ENCODE results near the gene PRDM10.

Gene PRDM10

DNA sequence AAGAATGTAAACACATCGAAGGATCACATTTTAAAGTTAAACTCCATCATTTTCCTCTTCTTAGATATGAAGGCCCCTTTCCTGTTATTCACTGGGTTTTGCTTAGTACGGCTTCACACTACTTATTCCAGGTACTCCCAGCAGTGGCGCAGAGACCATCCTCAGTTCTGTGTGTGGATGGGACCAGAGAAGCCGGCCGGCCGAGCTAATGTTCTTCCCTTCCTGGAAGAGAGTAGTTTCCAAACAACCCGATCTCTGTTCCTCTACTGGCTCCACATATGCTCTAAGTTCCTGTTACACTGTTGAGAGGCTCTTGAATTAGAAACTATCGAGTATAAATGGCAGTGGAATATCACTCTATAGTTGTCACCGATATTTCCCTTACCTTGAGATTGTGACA lies 106.6 kb downstream of the PRDM10 start:
- Histone ChIP-seq H3K27me3 (ENCODE audit: insufficient read depth, low read depth, severe bottlenecking) (no peaks in the 10 kb centered on the region), H3K4me3 (ENCODE audit: low read depth, low read length) (no peak overlapping the region), H3K27ac (peak overlapping the region; percentile 57; the same call in 1 of the 2 replicates), H3K36me3 (peaks cover 25% of the 10 kb centered on the region), H3K9me3 (ENCODE audit: severe bottlenecking) (no peaks in the 10 kb centered on the region)
- TF ChIP-seq, protein P1, sequence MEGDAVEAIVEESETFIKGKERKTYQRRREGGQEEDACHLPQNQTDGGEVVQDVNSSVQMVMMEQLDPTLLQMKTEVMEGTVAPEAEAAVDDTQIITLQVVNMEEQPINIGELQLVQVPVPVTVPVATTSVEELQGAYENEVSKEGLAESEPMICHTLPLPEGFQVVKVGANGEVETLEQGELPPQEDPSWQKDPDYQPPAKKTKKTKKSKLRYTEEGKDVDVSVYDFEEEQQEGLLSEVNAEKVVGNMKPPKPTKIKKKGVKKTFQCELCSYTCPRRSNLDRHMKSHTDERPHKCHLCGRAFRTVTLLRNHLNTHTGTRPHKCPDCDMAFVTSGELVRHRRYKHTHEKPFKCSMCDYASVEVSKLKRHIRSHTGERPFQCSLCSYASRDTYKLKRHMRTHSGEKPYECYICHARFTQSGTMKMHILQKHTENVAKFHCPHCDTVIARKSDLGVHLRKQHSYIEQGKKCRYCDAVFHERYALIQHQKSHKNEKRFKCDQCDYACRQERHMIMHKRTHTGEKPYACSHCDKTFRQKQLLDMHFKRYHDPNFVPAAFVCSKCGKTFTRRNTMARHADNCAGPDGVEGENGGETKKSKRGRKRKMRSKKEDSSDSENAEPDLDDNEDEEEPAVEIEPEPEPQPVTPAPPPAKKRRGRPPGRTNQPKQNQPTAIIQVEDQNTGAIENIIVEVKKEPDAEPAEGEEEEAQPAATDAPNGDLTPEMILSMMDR (IDR thresholded peaks at IDR 0.05; ENCODE audit: low read depth, low read length): no peak
- DNase-seq: no peak

DNA sequence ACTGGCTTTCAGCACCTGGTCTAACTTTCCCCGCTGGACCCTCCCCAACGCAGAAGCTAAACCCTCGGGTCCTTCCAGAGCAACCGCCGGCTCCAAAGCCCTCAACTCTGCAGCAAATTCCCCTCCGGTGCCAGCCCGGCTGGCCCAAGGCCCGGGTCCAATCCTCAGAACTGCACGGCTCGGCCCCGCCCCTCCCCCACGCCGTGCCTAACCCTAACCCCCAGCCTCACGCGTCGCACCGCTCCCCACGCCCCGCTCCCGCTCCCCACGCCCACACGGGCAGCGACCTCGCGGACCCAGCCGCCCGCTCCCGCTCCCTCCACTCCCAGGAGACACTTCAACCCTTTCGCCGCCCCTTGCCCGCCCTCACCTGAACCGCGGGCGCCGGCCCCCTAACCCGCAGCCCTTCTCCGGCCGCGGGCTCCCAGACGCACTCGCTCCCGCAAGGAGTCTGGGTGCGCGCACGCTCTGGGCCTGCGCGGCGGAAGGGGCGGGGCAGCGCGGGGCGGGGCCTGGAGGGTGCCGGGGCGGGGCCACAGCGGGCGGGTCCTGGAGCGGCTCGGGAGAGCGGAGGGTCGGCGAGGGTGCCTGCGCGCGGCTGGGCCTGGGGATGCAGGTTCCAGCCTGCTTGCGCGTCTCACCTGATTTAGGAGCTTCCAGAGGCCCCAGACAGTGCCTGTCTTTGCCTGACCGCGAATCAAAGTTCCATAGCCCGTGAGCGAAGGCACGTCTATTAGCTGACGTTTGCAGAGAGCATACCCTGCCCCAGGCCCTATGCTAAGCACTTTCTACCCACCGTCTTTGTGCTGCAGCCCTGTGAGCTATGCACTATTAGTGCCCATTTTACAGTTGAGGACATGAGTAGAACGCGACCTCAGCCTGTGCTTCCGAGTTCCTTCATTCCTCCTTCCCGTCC lies 107.3 kb downstream of the PRDM10 start, which contains the start of gene NFRKB:
NFRKB (minus strand) TSS at position 453 of the 916 bp plus-strand sequence. CDS start 2,729 bp downstream, outside the sequence.
- Histone ChIP-seq H3K27me3 (ENCODE audit: insufficient read depth, low read depth, severe bottlenecking) (no peaks in the 10 kb centered on the region), H3K27ac (peak within 1 kb of the TSS; percentile 81), H3K36me3 (peaks cover 32% of the 10 kb centered on the region), H3K9me3 (ENCODE audit: severe bottlenecking) (no peaks in the 10 kb centered on the region), H3K4me3 (ENCODE audit: low read depth, low read length) (peak within 1 kb of the TSS; percentile 82)
- DNase-seq: peak; percentile 89
- TF ChIP-seq, protein P1 (IDR thresholded peaks at IDR 0.05; ENCODE audit: low read depth, low read length): 0 out of 2 replicates have a peak, but pooled peaks have one; percentile 17

DNA sequence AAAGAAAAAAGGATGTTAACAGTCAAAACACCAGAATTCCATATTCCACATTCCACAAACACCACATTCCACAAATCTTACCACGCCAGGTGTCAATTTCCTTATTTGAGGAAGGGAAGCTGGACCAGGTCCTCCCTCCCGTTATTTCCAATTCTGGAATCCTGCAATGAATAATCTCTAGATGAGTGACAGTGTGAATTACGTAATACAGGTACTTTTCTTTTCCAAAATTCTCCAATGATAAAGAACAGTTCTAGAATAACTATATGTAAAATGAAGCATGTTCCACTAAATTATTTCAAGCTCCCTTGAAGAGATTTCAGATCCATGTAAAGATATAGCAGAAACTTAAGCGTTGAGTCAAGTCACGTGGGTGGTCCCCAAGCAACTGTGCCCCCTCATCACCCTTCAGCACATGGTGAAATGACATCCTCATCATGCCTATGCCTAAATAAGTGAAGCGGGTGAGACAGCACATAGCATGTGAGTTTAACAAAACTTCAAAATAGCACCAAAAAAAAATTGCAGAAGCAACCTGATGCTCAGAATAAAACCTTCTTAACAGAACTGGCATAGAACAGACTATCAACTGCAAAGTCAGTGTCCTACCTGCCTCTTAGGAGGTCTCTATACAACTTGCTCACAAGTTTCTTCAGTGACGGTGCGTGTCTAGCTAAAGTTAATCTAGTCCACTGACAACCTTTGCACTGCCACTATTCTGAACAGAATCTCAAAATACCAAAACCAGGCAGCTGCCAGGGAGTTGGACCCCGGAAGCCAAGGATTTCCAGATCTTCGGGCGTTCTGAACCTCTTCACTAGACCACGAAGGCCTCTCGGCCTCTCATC lies 108.1 kb downstream of the PRDM10 start:
- Histone ChIP-seq H3K4me3 (ENCODE audit: low read depth, low read length) (peak overlapping the region; percentile 82), H3K36me3 (peaks cover 37% of the 10 kb centered on the region), H3K27ac (peak overlapping the region; percentile 81), H3K27me3 (ENCODE audit: insufficient read depth, low read depth, severe bottlenecking) (no peaks in the 10 kb centered on the region), H3K9me3 (ENCODE audit: severe bottlenecking) (no peaks in the 10 kb centered on the region)
- TF ChIP-seq, protein P1 (IDR thresholded peaks at IDR 0.05; ENCODE audit: low read depth, low read length): no peak
- no peak for DNase-seq

DNA sequence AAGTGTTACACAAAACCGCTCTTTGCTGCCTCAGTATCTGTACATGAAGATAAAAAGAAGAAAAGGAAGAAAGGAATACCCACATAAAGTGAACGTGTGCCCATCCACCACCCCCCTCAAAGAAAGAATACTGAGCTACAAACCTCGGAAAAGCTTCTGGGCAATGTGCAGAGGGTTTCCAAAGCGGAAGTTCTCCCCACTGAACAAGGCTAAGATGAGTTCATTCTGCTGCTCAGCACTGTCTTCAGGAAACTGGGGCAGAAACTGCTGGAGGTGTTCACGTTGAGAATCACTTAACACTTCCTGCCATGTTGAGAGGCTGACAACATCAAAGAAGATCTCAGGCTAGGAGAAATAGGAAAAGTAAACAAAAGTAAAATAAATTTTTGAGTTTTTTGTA lies 114.2 kb downstream of the PRDM10 start:
- TF ChIP-seq, protein P1 (IDR thresholded peaks at IDR 0.05; ENCODE audit: low read depth, low read length): no peak
- Histone ChIP-seq H3K9me3 (ENCODE audit: severe bottlenecking) (no peaks in the 10 kb centered on the region), H3K4me3 (ENCODE audit: low read depth, low read length) (no peak overlapping the region), H3K27me3 (ENCODE audit: insufficient read depth, low read depth, severe bottlenecking) (no peaks in the 10 kb centered on the region), H3K27ac (no peak overlapping the region), H3K36me3 (peaks cover 89% of the 10 kb centered on the region)
- DNase-seq: no peak

DNA sequence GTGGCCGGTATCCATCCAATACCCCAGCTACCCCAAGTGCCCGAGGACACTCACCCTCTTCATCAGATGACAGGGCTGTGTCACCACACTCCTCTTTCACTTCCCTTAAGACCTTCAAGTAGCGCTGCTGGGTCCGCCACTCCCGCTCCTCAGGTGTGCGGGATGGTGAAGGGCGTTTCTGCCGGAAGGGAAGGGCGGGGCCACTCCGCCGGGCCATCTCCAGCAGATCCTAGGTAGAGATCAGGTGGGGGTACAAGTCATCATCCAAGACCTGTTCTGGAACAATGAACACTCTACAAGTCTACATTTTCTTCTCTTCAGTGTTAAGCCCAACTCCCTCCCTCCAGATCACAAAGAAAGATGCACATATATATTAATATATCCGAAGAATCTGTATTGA lies 117.3 kb downstream of the PRDM10 start:
- TF ChIP-seq, protein P1 (IDR thresholded peaks at IDR 0.05; ENCODE audit: low read depth, low read length): no peak
- Histone ChIP-seq H3K27me3 (ENCODE audit: insufficient read depth, low read depth, severe bottlenecking) (no peaks in the 10 kb centered on the region), H3K9me3 (ENCODE audit: severe bottlenecking) (no peaks in the 10 kb centered on the region), H3K4me3 (ENCODE audit: low read depth, low read length) (no peak overlapping the region), H3K27ac (no peak overlapping the region), H3K36me3 (peaks cover 94% of the 10 kb centered on the region)
- DNase-seq: no peak
